Measurements from ENCODE around the gene SPEN. TPM values are rescaled to one million over a fixed set of nuclear protein-coding genes. Genes with fewer than 3 reads are reported as not detected.
"Not testable (repeated sequence)": the region's sequence is repeated elsewhere in the genome, so short reads cannot be mapped to it uniquely, and the experiment has no call there.

SPEN gene
- polyA plus RNA-seq, 1 donor from 2014 or later: 7.1 TPM

DNA sequence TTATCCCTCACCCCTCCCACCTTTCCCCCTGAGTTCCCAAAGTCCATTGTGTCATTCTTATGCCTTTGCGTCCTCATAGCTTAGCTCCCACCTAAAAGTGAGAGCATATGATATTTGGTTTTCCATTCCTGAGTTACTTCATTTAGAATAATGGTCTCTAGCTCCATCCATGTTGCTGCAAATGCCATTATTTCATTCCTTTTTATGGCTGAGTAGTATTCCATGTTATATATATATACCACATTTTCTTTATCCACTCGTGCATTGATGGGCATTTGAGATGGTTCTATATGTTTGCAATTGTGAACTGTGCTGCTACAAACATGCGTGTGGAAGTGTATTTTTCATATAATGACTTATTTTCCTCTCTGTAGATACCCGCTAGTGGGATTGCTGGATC, 130.4 kb downstream of the SPEN start:
- not testable (repeated sequence) for H3K4me3 ChIP-seq (ENCODE audit: low read length); H3K36me3 ChIP-seq (ENCODE audit: insufficient read depth, low read length); H3K9ac ChIP-seq (ENCODE audit: low read length); H3K27ac ChIP-seq (ENCODE audit: low read length); H3K9me2 ChIP-seq (ENCODE audit: insufficient read depth, low read length); H3K27me3 ChIP-seq (ENCODE audit: insufficient read depth, low read depth, low read length); H3F3A ChIP-seq (ENCODE audit: insufficient read depth, low read length, poor library complexity, severe bottlenecking); H2AFZ ChIP-seq (ENCODE audit: low read depth, low read length); H4K20me1 ChIP-seq (ENCODE audit: insufficient read depth); H3K4me2 ChIP-seq (ENCODE audit: low read length); H3K9me3 ChIP-seq (ENCODE audit: low read length)
- H3K79me2 ChIP-seq (replicated peaks; ENCODE audit: insufficient read depth, low read length): peaks cover 20% of the 10 kb centered on the region

GRCh38 chr1:15981679-15982078, 134.2 kb downstream of the SPEN start:
- H3K9me3 ChIP-seq (ENCODE audit: low read length): no peaks in the 10 kb centered on the region
- H3K9me2 ChIP-seq (ENCODE audit: insufficient read depth, low read length): no peaks in the 10 kb centered on the region
- no peak for TF ChIP-seq EZH2 (IDR thresholded peaks at IDR 0.05; ENCODE audit: borderline replicate concordance, insufficient read depth, low read length, poor library complexity, severe bottlenecking)
- no peak for TF ChIP-seq SMC3 (conservative IDR thresholded peaks at IDR 0.05; ENCODE audit: poor library complexity)
- TF ChIP-seq, protein P1, sequence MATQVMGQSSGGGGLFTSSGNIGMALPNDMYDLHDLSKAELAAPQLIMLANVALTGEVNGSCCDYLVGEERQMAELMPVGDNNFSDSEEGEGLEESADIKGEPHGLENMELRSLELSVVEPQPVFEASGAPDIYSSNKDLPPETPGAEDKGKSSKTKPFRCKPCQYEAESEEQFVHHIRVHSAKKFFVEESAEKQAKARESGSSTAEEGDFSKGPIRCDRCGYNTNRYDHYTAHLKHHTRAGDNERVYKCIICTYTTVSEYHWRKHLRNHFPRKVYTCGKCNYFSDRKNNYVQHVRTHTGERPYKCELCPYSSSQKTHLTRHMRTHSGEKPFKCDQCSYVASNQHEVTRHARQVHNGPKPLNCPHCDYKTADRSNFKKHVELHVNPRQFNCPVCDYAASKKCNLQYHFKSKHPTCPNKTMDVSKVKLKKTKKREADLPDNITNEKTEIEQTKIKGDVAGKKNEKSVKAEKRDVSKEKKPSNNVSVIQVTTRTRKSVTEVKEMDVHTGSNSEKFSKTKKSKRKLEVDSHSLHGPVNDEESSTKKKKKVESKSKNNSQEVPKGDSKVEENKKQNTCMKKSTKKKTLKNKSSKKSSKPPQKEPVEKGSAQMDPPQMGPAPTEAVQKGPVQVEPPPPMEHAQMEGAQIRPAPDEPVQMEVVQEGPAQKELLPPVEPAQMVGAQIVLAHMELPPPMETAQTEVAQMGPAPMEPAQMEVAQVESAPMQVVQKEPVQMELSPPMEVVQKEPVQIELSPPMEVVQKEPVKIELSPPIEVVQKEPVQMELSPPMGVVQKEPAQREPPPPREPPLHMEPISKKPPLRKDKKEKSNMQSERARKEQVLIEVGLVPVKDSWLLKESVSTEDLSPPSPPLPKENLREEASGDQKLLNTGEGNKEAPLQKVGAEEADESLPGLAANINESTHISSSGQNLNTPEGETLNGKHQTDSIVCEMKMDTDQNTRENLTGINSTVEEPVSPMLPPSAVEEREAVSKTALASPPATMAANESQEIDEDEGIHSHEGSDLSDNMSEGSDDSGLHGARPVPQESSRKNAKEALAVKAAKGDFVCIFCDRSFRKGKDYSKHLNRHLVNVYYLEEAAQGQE (IDR thresholded peaks at IDR 0.05; ENCODE audit: borderline replicate concordance): no peak
- TF ChIP-seq RAD21 (conservative IDR thresholded peaks at IDR 0.05): no peak
- TF ChIP-seq TAF1 (IDR thresholded peaks at IDR 0.05; ENCODE audit: low read depth): no peak
- TF ChIP-seq EP300 (conservative IDR thresholded peaks at IDR 0.05; ENCODE audit: poor library complexity, severe bottlenecking): no peak
- no peak for TF ChIP-seq POLR2AphosphoS5 (IDR thresholded peaks at IDR 0.05)
- TF ChIP-seq CTCF (IDR thresholded peaks at IDR 0.05; ENCODE audit: poor library complexity, severe bottlenecking): no peak
- no peak for TF ChIP-seq MXI1 (conservative IDR thresholded peaks at IDR 0.05; ENCODE audit: poor library complexity, severe bottlenecking)

GRCh38 chr1:15983275-15983674, 135.8 kb downstream of the SPEN start:
- no peak overlapping the region for H3K9ac ChIP-seq (ENCODE audit: low read length)
- H3K79me2 ChIP-seq (replicated peaks; ENCODE audit: insufficient read depth, low read length): no peaks in the 10 kb centered on the region
- H4K20me1 ChIP-seq (ENCODE audit: insufficient read depth): no peaks in the 10 kb centered on the region
- TF ChIP-seq, protein P1 (IDR thresholded peaks at IDR 0.05; ENCODE audit: borderline replicate concordance): no peak
- TF ChIP-seq CTCF (IDR thresholded peaks at IDR 0.05; ENCODE audit: poor library complexity, severe bottlenecking) (no peak), EP300 (conservative IDR thresholded peaks at IDR 0.05; ENCODE audit: poor library complexity, severe bottlenecking) (no peak), MXI1 (conservative IDR thresholded peaks at IDR 0.05; ENCODE audit: poor library complexity, severe bottlenecking) (no peak), RAD21 (conservative IDR thresholded peaks at IDR 0.05) (no peak), SMC3 (conservative IDR thresholded peaks at IDR 0.05; ENCODE audit: poor library complexity) (no peak), TAF1 (IDR thresholded peaks at IDR 0.05; ENCODE audit: low read depth) (no peak), EZH2 (IDR thresholded peaks at IDR 0.05; ENCODE audit: borderline replicate concordance, insufficient read depth, low read length, poor library complexity, severe bottlenecking) (no peak), POLR2AphosphoS5 (IDR thresholded peaks at IDR 0.05) (no peak)
- no peak overlapping the region for H3K4me3 ChIP-seq (ENCODE audit: low read length)
- no peaks in the 10 kb centered on the region for H3K9me2 ChIP-seq (ENCODE audit: insufficient read depth, low read length)
- H3K27me3 ChIP-seq (ENCODE audit: insufficient read depth, low read depth, low read length): no peaks in the 10 kb centered on the region
- H3K9me3 ChIP-seq (ENCODE audit: low read length): no peaks in the 10 kb centered on the region
- H2AFZ ChIP-seq (ENCODE audit: low read depth, low read length): no peak overlapping the region
- H3F3A ChIP-seq (ENCODE audit: insufficient read depth, low read length, poor library complexity, severe bottlenecking): no peaks in the 10 kb centered on the region
- H3K4me2 ChIP-seq (ENCODE audit: low read length): no peak overlapping the region
- no peaks in the 10 kb centered on the region for H3K36me3 ChIP-seq (ENCODE audit: insufficient read depth, low read length)
- H3K27ac ChIP-seq (ENCODE audit: low read length): no peak overlapping the region

More at GRCh38 chr1:15981679-15982078, 134.2 kb downstream of the SPEN start:
- Histone ChIP-seq H2AFZ (ENCODE audit: low read depth, low read length) (no peak overlapping the region), H3K27ac (ENCODE audit: low read length) (no peak overlapping the region), H3K4me2 (ENCODE audit: low read length) (no peak overlapping the region), H3K9ac (ENCODE audit: low read length) (no peak overlapping the region), H3K27me3 (ENCODE audit: insufficient read depth, low read depth, low read length) (no peaks in the 10 kb centered on the region), H3K4me3 (ENCODE audit: low read length) (no peak overlapping the region), H4K20me1 (ENCODE audit: insufficient read depth) (no peaks in the 10 kb centered on the region), H3K36me3 (ENCODE audit: insufficient read depth, low read length) (no peaks in the 10 kb centered on the region), H3F3A (ENCODE audit: insufficient read depth, low read length, poor library complexity, severe bottlenecking) (no peaks in the 10 kb centered on the region), H3K79me2 (replicated peaks; ENCODE audit: insufficient read depth, low read length) (no peaks in the 10 kb centered on the region)

Data from neural cell (in vitro differentiated cells).